ENCODE measurements around the gene UTP25. TPM values are rescaled to one million over a fixed set of nuclear protein-coding genes. Genes with fewer than 3 reads are reported as not detected.

The UTP25 gene
- total and polyA plus RNA-seq, 9 donors, result 4.3 to 9.9 (median 8.1) TPM

GRCh38 chr1:209783386-209783785, 44.4 kb upstream of the UTP25 start:
- no peak for DNase-seq
- no peaks in the 10 kb centered on the region for H3K36me3 ChIP-seq
- WGBS, 3 donors, result 66 to 78% (median 73%) methylated on average over 5 to 6 of the region's 6 CpGs
- no peaks in the 10 kb centered on the region for H3K9me3 ChIP-seq
- H3K27ac ChIP-seq, result peak overlapping the region in 1 of 2 donors; percentile 32
- TF ChIP-seq CTCF (IDR thresholded peaks at IDR 0.05) (no peak), POLR2A (IDR thresholded peaks at IDR 0.05) (no peak), EP300 (IDR thresholded peaks at IDR 0.05) (no peak)
- H3K4me1 ChIP-seq (ENCODE audit: insufficient read depth), result peaks cover 5% of the 10 kb centered on the region
- intact Hi-C loops (cut with DNase I), result no loop called here
- H3K4me3 ChIP-seq, result no peak overlapping the region
- no peaks in the 10 kb centered on the region for H3K27me3 ChIP-seq

- peaks cover 5% of the 10 kb centered on the region for H3K4me1 ChIP-seq (ENCODE audit: insufficient read depth)
- no peaks in the 10 kb centered on the region for H3K9me3 ChIP-seq
- H3K36me3 ChIP-seq, result no peaks in the 10 kb centered on the region
- H3K27me3 ChIP-seq, result no peaks in the 10 kb centered on the region
- H3K27ac ChIP-seq, result peak within 1 kb of the TSS; percentile 32 to 67
- TF ChIP-seq EP300 (IDR thresholded peaks at IDR 0.05) (peak; percentile 29), CTCF (IDR thresholded peaks at IDR 0.05) (no peak), POLR2A (IDR thresholded peaks at IDR 0.05) (peak; percentile 83)
- 3 to 4% (median 3%) methylated on average over 48 of the region's 48 CpGs for WGBS, 3 donors
- DNase-seq, result peak; percentile 99 to 100 (median 100)
- peak within 1 kb of the TSS; percentile 51 for H3K4me3 ChIP-seq
- intact Hi-C loops (cut with DNase I), result no loop called here
These were observed 43.3 kb upstream of the UTP25 start, which contains the start of gene C1orf74 for GRCh38 chr1:209784265-209785169. C1orf74 (minus strand) TSS chr1:209784559; CDS start chr1:209783634, 925 bp downstream.

- intact Hi-C loops (cut with DNase I), result no loop called here
- H3K4me1 ChIP-seq (ENCODE audit: insufficient read depth), result peaks cover 5% of the 10 kb centered on the region
- H3K27ac ChIP-seq, result no peak overlapping the region
- no peak overlapping the region for H3K4me3 ChIP-seq
- no peaks in the 10 kb centered on the region for H3K9me3 ChIP-seq
- WGBS, 3 donors, result 94 to 96% (median 95%) methylated on average over 4 of the region's 4 CpGs
- no peaks in the 10 kb centered on the region for H3K27me3 ChIP-seq
- no peak for DNase-seq
- H3K36me3 ChIP-seq, result no peaks in the 10 kb centered on the region
- TF ChIP-seq CTCF (IDR thresholded peaks at IDR 0.05), result no peak
- TF ChIP-seq EP300 (IDR thresholded peaks at IDR 0.05), result no peak
- no peak for TF ChIP-seq POLR2A (IDR thresholded peaks at IDR 0.05)
These were observed 42.2 kb upstream of the UTP25 start for GRCh38 chr1:209785592-209785991.

DNA sequence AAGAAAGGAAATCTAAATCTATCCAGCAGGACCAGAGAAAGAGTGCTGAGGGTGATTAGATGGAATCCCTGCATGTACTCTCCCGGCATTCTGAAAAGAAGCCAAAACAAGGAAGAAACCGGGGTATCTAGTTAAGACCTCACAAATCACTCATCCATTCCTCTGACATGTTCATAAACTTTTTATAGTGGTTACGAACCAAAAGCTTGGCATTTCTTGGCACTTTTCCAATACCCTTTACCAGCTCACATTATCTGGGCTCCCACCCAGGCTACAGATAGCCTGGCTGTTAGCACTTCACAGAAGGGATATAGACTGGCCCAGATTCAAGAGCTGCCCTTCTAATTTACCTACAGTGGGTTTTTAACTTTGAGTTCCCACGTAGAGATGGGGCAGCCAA, 41.6 kb upstream of the UTP25 start:
- DNase-seq, result no peak
- Histone ChIP-seq H3K36me3 (no peaks in the 10 kb centered on the region), H3K27ac (no peak overlapping the region), H3K4me3 (no peak overlapping the region), H3K9me3 (no peaks in the 10 kb centered on the region), H3K4me1 (ENCODE audit: insufficient read depth) (peaks cover 5% of the 10 kb centered on the region), H3K27me3 (no peaks in the 10 kb centered on the region)
- intact Hi-C loops (cut with DNase I), result loop anchor here in 1 of 4 donors (2.0 kb wide), 1 partner anchor 93 kb away; no protein-coding TSS in a partner anchor
- 58 to 84% (median 69%) methylated on average over 4 of the region's 4 CpGs for WGBS, 3 donors
- TF ChIP-seq EP300 (IDR thresholded peaks at IDR 0.05), result no peak
- no peak for TF ChIP-seq POLR2A (IDR thresholded peaks at IDR 0.05)
- TF ChIP-seq CTCF (IDR thresholded peaks at IDR 0.05), result no peak

Measured in ovary (tissue), 9 donors.